Measurements from ENCODE around the gene PGAP1. TPM values are rescaled to one million over a fixed set of nuclear protein-coding genes. Genes with fewer than 3 reads are reported as not detected.

The PGAP1 gene
- total and polyA plus RNA-seq, 2 of the 8 experiments (the other 6 are each of a cell fraction or from before 2014, with no cell fraction given) = 8.3 to 24.1 TPM

- Histone ChIP-seq H3K23ac (ENCODE audit: insufficient read length) (no peak overlapping the region), H3K18ac (ENCODE audit: extremely low read depth, low read length) (no peak overlapping the region), H3K4me3 (ENCODE audit: extremely low read depth in 1 of 4, insufficient read depth in 2 of 4, low read depth in 3 of 4, low read length in 4 of 4) (no peak overlapping the region), H2BK15ac (ENCODE audit: low read length) (no peak overlapping the region), H3K79me2 (ENCODE audit: control insufficient read depth in 1 of 2, insufficient read depth in 2 of 2, low read length in 2 of 2) (no peaks in the 10 kb centered on the region), H4K5ac (ENCODE audit: insufficient read length, low read depth, low read length) (no peak overlapping the region), H3K36me3 (ENCODE audit: control insufficient read depth in 2 of 4, insufficient read depth in 4 of 4, low read length in 3 of 4) (no peaks in the 10 kb centered on the region), H3K4ac (replicated peaks; ENCODE audit: insufficient read length, low read depth, low read length) (no peak overlapping the region), H4K91ac (replicated peaks; ENCODE audit: insufficient read length, low read length) (no peak overlapping the region), H3K27me3 (replicated peaks in 1 of 4; ENCODE audit: control insufficient read depth in 3 of 4, extremely low read depth in 1 of 4, insufficient read depth in 3 of 4, low read length in 3 of 4) (no peaks in the 10 kb centered on the region), H2AFZ (ENCODE audit: low read length) (no peak overlapping the region), H4K8ac (ENCODE audit: extremely low read depth, insufficient read depth, low read length) (no peak overlapping the region), H3K4me1 (replicated peaks in 1 of 4; ENCODE audit: control insufficient read depth in 3 of 4, insufficient read depth in 4 of 4, low read length in 3 of 4) (no peaks in the 10 kb centered on the region), H3K9ac (replicated peaks in 1 of 4; ENCODE audit: extremely low read depth in 1 of 4, low read depth in 3 of 4, low read length in 3 of 4) (no peak overlapping the region), H2BK12ac (ENCODE audit: low read depth, low read length) (no peak overlapping the region), H3K27ac (ENCODE audit: low read depth, low read length) (no peak overlapping the region), H2BK5ac (ENCODE audit: low read depth, low read length) (no peak overlapping the region), H3K23me2 (ENCODE audit: low read depth, low read length) (no peaks in the 10 kb centered on the region), H3K14ac (ENCODE audit: insufficient read length) (no peak overlapping the region), H2BK20ac (ENCODE audit: low read length) (no peak overlapping the region), H2AK5ac (ENCODE audit: low read depth, low read length) (no peak overlapping the region), H3K4me2 (ENCODE audit: insufficient read depth in 1 of 2, low read depth in 2 of 2, low read length in 2 of 2) (no peak overlapping the region), H4K20me1 (replicated peaks in 1 of 2; ENCODE audit: control insufficient read depth in 1 of 2, insufficient read depth in 2 of 2, low read length in 2 of 2) (no peaks in the 10 kb centered on the region), H3K56ac (replicated peaks; ENCODE audit: insufficient read length, low read depth, low read length) (no peak overlapping the region), H3K79me1 (ENCODE audit: low read depth, low read length) (no peaks in the 10 kb centered on the region), H2BK120ac (replicated peaks; ENCODE audit: low read depth, low read length) (no peak overlapping the region), H3K9me3 (ENCODE audit: insufficient read depth in 2 of 2, low read depth in 1 of 2, low read length in 1 of 2) (no peaks in the 10 kb centered on the region)
- 100% methylated on average over 1 of the region's 1 CpG; no CpG with 5 or more reads in 1 of the 2 experiments for WGBS, 2 experiments (ENCODE audit: extremely low coverage in 1 of 2, insufficient coverage in 1 of 2, insufficient read length in 1 of 2, insufficient replicate concordance in 2 of 2, low coverage in 1 of 2, low lambda C conversion rate in 2 of 2, missing lambda C conversion rate in 1 of 2)
- ChIA-PET CTCF (ENCODE audit: partially characterized antibody) (interaction anchor here (0.6 to 1.2 kb wide), 4 partner anchors 8 to 411 kb away, joined by 3 read pairs; no protein-coding TSS in a partner anchor), POLR2A (ENCODE audit: partially characterized antibody) (no interaction called here)
- TF ChIP-seq, protein P1, sequence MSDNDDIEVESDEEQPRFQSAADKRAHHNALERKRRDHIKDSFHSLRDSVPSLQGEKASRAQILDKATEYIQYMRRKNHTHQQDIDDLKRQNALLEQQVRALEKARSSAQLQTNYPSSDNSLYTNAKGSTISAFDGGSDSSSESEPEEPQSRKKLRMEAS (IDR thresholded peaks at IDR 0.05) = no peak
- TF ChIP-seq, protein P2, sequence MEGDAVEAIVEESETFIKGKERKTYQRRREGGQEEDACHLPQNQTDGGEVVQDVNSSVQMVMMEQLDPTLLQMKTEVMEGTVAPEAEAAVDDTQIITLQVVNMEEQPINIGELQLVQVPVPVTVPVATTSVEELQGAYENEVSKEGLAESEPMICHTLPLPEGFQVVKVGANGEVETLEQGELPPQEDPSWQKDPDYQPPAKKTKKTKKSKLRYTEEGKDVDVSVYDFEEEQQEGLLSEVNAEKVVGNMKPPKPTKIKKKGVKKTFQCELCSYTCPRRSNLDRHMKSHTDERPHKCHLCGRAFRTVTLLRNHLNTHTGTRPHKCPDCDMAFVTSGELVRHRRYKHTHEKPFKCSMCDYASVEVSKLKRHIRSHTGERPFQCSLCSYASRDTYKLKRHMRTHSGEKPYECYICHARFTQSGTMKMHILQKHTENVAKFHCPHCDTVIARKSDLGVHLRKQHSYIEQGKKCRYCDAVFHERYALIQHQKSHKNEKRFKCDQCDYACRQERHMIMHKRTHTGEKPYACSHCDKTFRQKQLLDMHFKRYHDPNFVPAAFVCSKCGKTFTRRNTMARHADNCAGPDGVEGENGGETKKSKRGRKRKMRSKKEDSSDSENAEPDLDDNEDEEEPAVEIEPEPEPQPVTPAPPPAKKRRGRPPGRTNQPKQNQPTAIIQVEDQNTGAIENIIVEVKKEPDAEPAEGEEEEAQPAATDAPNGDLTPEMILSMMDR (IDR thresholded peaks at IDR 0.05; ENCODE audit: control extremely low read depth in 1 of 3, insufficient read depth in 1 of 3, low read depth in 1 of 3, low read length in 3 of 3) = no peak
- TF ChIP-seq EZH2 (IDR thresholded peaks at IDR 0.05; ENCODE audit: low read depth, low read length, severe bottlenecking) (no peak), CBX5 (IDR thresholded peaks at IDR 0.05; ENCODE audit: low read depth, low read length) (no peak), ATF2 (IDR thresholded peaks at IDR 0.05; ENCODE audit: low read length) (no peak), RNF2 (IDR thresholded peaks at IDR 0.05; ENCODE audit: borderline replicate concordance, low read depth, low read length, missing control alignments, poor library complexity, severe bottlenecking) (no peak), ZNF274 (IDR thresholded peaks at IDR 0.05; ENCODE audit: borderline replicate concordance, extremely low read depth, low read length) (no peak), EGR1 (IDR thresholded peaks at IDR 0.05; ENCODE audit: borderline replicate concordance, low read depth, low read length) (no peak)
- FAIRE-seq (no peak), DNase-seq (ENCODE audit: low read depth in 1 of 2, low spot score in 2 of 2) (no peak)
Measured at GRCh38 chr2:196934672-196935071, 8.2 kb upstream of the PGAP1 start.

Measured in H1 (cell line).